Tracheal epithelial cell (primary cell): ENCODE data around the gene CLBA1. TPM values are rescaled to one million over a fixed set of nuclear protein-coding genes. Genes with fewer than 3 reads are reported as not detected.

Experiments
- total RNA-seq: library from RNA; depleted of rRNA; stranded (reverse); fragments of >200 nt; gene quantifications from 2 replicates; pipeline ENCODE4 v1.2.1, GENCODE V29; 2014

The CLBA1 gene
- total RNA-seq, result 9.2 and 14.0 TPM in 2 replicates

DNA sequence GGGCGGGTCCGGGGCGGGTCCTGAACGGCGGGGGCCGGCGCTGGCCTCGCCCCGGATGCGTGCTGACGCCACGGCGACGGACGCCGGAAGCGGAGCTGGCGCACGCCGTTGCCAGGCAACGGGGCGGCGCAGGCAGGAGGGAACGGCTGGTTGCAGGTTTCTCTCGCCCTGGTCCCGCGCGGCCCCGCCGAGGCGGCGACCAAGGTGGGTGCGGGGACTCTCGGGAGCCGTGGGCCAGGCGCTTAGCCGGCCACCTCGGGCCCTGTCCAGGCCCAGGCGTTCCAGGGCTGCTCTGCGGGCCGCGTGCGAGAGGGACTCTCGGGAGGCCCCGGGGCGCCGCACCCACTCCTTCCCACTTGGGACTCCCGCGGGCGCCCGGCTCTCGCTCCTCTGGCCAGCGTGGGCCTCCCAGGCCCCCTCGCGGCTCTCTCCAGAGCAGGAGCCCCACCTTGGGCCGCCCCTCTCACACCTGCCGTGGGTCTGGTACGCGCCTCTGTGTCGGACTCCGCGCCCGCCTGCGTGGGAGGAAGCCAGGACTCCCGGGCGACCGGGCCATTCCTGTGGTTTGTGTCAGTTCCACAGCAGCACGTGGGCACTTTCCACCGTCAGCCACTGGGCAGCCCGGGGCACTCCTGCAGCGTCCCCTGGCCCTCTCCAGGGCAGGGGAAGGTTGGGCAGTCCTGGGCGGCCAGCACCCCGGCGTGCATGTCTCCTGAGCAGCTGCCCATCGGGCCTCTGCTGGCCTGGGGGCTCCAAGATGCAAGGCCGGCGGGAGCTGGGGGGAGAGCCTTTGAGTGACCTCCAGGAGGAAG is at the start of gene CLBA1:
TSS of gene CLBA1 (plus strand) at position 114 of the 812 bp plus-strand sequence. CDS start at position 758, 644 bp downstream.

DNA sequence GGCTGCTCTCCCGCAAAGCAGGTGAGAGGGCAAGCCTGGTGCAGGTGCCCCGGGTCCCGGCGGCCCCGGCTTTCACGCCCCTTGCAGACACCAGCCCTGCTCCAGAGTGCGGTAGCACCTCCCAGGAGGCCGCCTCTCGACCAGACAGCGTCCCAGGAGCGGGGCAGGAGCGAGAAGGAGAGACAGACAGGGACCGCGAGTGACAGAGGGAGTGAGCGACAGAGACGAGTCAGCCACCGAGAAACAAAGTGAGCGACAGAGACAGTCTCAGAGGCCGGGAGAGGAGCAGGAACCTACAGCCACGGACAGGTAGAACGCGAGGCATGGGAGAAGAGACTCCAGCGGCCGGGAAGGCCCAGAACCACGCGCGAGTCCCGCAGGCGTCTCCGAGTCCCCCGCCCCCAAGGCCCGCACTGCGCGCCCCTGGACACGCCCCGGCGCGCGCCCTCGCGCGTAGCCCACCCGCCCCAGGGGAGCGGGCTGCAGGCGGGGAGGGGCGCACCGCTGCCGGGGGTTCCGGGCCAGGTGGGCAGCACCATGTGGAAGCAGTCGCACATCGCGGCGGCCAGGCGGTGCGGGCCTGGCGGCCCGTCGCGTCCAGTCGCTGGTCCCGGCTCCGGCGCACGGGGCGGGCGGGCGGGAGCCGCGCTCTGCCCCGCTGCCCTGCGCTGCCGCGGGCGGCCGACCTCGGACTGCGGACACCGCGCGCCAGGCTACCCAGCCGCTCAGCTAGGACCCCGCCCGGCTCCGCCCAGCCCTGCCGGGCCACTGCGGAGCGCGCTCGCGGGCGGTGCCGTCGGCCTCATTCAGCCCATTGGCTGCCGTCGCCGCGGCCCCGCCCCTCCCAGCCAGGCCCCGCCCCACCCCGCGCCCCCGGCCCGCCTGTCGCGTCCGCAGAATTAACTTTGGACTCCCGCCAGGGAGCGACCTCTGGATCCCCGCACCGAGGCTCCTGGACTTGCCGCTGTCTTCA is 7.6 kb upstream of the CLBA1 start, which contains the start of gene AHNAK2:
TSS of gene AHNAK2 (minus strand) at position 694 of the 973 bp plus-strand sequence. CDS start at position 557, 137 bp downstream.

DNA sequence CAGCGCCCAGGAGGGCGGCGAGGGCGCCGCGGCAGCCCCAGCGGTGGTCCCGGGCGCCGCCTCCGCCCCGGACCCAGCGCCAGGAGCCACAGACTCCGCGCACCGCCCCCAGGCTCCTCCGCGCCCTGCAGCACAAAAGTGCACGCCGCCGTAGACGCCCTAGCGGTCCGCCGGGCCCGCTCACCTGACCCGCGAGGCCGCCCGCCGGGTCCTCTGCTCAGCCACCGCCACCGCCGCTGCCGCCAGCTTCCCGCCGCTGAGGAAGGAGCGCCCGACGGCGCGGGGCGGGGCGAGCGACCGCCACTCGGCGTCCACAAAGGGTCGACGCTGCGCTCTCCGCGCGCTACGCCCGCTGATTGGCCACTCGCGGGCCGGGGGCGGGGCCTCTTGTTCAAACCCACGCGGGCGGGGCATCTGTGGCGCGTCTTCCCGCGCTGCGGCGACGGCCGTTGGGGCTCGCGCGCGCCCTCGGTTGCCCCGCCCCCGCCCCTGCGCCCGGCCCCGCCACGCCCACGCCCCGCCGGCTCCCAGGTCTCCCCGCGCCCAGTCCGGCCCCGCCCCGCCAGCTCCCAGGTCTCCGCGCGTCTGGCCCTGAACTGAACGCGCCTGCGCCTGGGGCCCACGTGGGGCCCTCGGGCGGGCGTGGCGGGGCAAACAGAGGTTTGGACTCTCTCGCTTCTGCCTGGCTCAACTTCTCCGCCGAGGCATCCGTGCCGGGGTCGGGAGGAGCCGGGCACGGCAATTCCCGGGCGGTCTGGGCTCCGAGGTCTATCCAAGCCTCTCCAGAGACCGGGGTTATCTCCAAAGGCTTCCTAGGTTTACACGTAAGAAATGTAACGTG is 35.4 kb downstream of the CLBA1 start, which contains the start of gene CDCA4:
TSS of gene CDCA4 (minus strand) at position 269 of the 841 bp plus-strand sequence. CDS start 9,154 bp downstream, outside the sequence.

Other genes starting within 250 kb of the CLBA1 start
- 123 and 133 TPM in 2 replicates for gene SIVA1, start 232.6 kb upstream of the CLBA1 start, total RNA-seq
- 138 and 168 TPM in 2 replicates for gene AKT1, start 190.0 kb upstream of the CLBA1 start, total RNA-seq
- gene ZBTB42, start 184.7 kb upstream of the CLBA1 start, total RNA-seq, result 10.4 and 10.8 TPM in 2 replicates
- gene CEP170B, start 120.5 kb upstream of the CLBA1 start, total RNA-seq, result 36.0 and 49.9 TPM in 2 replicates
- gene PLD4, start 60.9 kb upstream of the CLBA1 start, total RNA-seq, result not detected in 2 replicates
- gene AHNAK2, start 7.4 kb upstream of the CLBA1 start, total RNA-seq, result 423 and 574 TPM in 2 replicates
- 53.3 and 55.7 TPM in 2 replicates for gene CDCA4, start 35.3 kb downstream of the CLBA1 start, total RNA-seq
- 0.24 TPM in 1 of 2 replicates, not detected in the other for gene GPR132, start 79.6 kb downstream of the CLBA1 start, total RNA-seq
- gene JAG2, start 183.0 kb downstream of the CLBA1 start, total RNA-seq, result 17.4 and 21.7 TPM in 2 replicates
- 36.9 and 39.2 TPM in 2 replicates for gene NUDT14, start 195.5 kb downstream of the CLBA1 start, total RNA-seq